A673 (cell line): Measurements from ENCODE around the gene LRRC4B. TPM values are rescaled to one million over a fixed set of nuclear protein-coding genes. Genes with fewer than 3 reads are reported as not detected.
A peak's percentile ranks its signal among the peaks of the same experiment; 100 is the strongest.
"Not testable (repeated sequence)": the region's sequence is repeated elsewhere in the genome, so short reads cannot be mapped to it uniquely, and the experiment has no call there.

Source experiments
- BruUV-seq: library from RNA; stranded (reverse); fragments of 400-500 nt; replicated peaks from 2 replicates; lab custom pipeline; 2021; lab: Mats Ljungman, UMichigan
- CTCF ChIA-PET: fragments of 300-600 bp; sonication (Branson Sonifier 250); formaldehyde crosslinking; loops from one replicate; lab custom pipeline; 2022; ENCODE audit warnings: antibody characterized with exemption; lab: Charles Lee
- POLR2A ChIA-PET: fragments of 300-600 bp; sonication (Branson Sonifier 250); formaldehyde crosslinking; loops from one replicate; lab custom pipeline; 2022; ENCODE audit warnings: antibody characterized with exemption; ENCODE audit not compliant: low non-redundant PET; lab: Charles Lee
- DNase-seq: peaks from one replicate; pipeline ENCODE4 v3.0.0-alpha.2; 2015; ENCODE audit warnings: low spot score
- H3K27ac ChIP-seq: fragments of 200-600 bp; sonication (generic); 2 replicates; pipeline ENCODE4 v1.5.1; 2016; ENCODE audit warnings: mixed run types, low read depth, mild to moderate bottlenecking, mixed read lengths, antibody characterized with exemption, low read length; ENCODE audit not compliant: poor library complexity, severe bottlenecking
- H3K27me3 ChIP-seq: fragments of 200-600 bp; sonication (generic); replicated peaks from 2 replicates; pipeline ENCODE4 v1.6.1; 2017; ENCODE audit warnings: mixed run types, low read depth, mild to moderate bottlenecking, mixed read lengths, antibody characterized with exemption, low read length; ENCODE audit not compliant: insufficient read depth, poor library complexity
- H3K36me3 ChIP-seq: fragments of 200-600 bp; sonication (generic); 2 replicates; pipeline ENCODE4 v1.6.1; 2016; ENCODE audit warnings: mixed run types, mild to moderate bottlenecking, mixed read lengths, antibody characterized with exemption, low read length; ENCODE audit not compliant: insufficient read depth, poor library complexity, severe bottlenecking
- H3K4me1 ChIP-seq: fragments of 200-600 bp; sonication (generic); 2 replicates; pipeline ENCODE4 v1.6.1; 2017; ENCODE audit warnings: mixed run types, mild to moderate bottlenecking, mixed read lengths, antibody characterized with exemption, low read length; ENCODE audit not compliant: insufficient read depth, poor library complexity, severe bottlenecking
- H3K4me3 ChIP-seq: fragments of 200-600 bp; sonication (generic); 2 replicates; pipeline ENCODE4 v1.5.1; 2016; ENCODE audit warnings: low read depth, mixed run types, mild to moderate bottlenecking, mixed read lengths, low read length; ENCODE audit not compliant: poor library complexity, severe bottlenecking
- H3K9me3 ChIP-seq: fragments of 200-600 bp; sonication (generic); 2 replicates; pipeline ENCODE4 v1.6.1; 2016; ENCODE audit warnings: mixed run types, low read depth, mild to moderate bottlenecking, mixed read lengths, antibody characterized with exemption, low read length; ENCODE audit not compliant: poor library complexity, severe bottlenecking
- CTCF ChIP-seq: fragments of 300-800, 200-600 bp; sonication (generic); conservative IDR thresholded peaks from 2 replicates; pipeline ENCODE4 v1.5.1; 2017; ENCODE audit warnings: low read depth, mild to moderate bottlenecking, antibody characterized with exemption, low read length, moderate library complexity, mixed read lengths
- EZH2 ChIP-seq: fragments of 200-600 bp; sonication (generic); IDR thresholded peaks from 2 replicates; pipeline ENCODE4 v1.6.1; 2017; ENCODE audit warnings: borderline replicate concordance, low read depth, mild to moderate bottlenecking, mixed read lengths, antibody characterized with exemption, low read length; ENCODE audit not compliant: poor library complexity, severe bottlenecking
- intact Hi-C: fragments of 100-400 bp; cut with micrococcal nuclease; formaldehyde crosslinking; loops from one replicate; pipeline ENCODE4 v1.10.0; 2022; ENCODE audit not compliant: unreplicated experiment
- total RNA-seq: library from RNA; stranded (reverse); gene quantifications from 2 replicates; pipeline ENCODE4 v1.2.3, GENCODE V29; 2021

Gene LRRC4B
- total RNA-seq, 1 experiment from 2014 or later, result 23.1 TPM

DNA sequence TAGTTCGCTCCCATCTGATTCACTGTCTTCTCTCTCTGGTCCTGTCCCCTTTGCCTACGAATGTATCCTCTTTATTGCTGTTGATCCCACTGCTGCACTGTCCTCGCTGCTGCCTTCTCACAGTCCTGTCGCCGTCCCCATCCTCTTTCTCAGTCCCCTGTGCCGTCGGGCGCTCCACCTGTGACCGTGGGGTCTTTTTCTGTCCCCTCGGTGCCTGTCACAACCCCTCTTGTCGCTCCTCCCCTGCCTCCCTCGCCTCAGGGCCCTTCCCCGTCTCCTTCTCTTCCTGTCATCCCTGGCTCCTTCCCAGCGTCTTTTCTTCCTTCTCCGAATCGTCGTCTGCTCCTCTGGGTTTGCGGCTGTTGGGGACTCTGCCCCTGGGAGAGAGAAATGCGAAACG, 39.2 kb upstream of the LRRC4B start:
- CTCF ChIA-PET, result interaction anchor here (0.6 to 1.5 kb wide), 6 partner anchors 20 to 315 kb away, joined by 3 to 11 read pairs (median 4); no protein-coding TSS in a partner anchor
- intact Hi-C loops, result loop anchor here (2.0 kb wide), 1 partner anchor 175 kb away; no protein-coding TSS in a partner anchor
- Histone ChIP-seq H3K4me1 (peaks cover 5% of the 10 kb centered on the region), H3K36me3 (no peaks in the 10 kb centered on the region), H3K27me3 (peaks cover under 1% of the 10 kb centered on the region), H3K4me3 (peak overlapping the region; percentile 38), H3K27ac (no peak overlapping the region), H3K9me3 (no peaks in the 10 kb centered on the region)
- DNase-seq, result no peak
- POLR2A ChIA-PET, result no interaction called here
- TF ChIP-seq CTCF, result no peak
- no peak for TF ChIP-seq EZH2
- no TSS peak for BruUV-seq

GRCh38 chr19:50606059-50606836, 38.0 kb upstream of the LRRC4B start:
- BruUV-seq, H3K4me3 ChIP-seq, H3K9me3 ChIP-seq, H3K27me3 ChIP-seq, CTCF ChIA-PET, H3K4me1 ChIP-seq, POLR2A ChIA-PET, H3K27ac ChIP-seq, H3K36me3 ChIP-seq: not testable (repeated sequence)
- peak; percentile 43 for TF ChIP-seq CTCF
- DNase-seq, result peak; percentile 15
- intact Hi-C loops, result loop anchor here (2.0 kb wide), 1 partner anchor 177 kb away; no protein-coding TSS in a partner anchor

GRCh38 chr19:50604264-50605073, 36.2 kb upstream of the LRRC4B start:
- TF ChIP-seq CTCF, result peak; percentile 45; the same call in 1 of the 2 replicates
- BruUV-seq, result not testable (repeated sequence)

More at GRCh38 chr19:50604264-50605073, 36.2 kb upstream of the LRRC4B start:
- H3K4me3 ChIP-seq, H3K4me1 ChIP-seq, H3K27me3 ChIP-seq, H3K9me3 ChIP-seq, H3K36me3 ChIP-seq, POLR2A ChIA-PET, DNase-seq, H3K27ac ChIP-seq, intact Hi-C loops: not testable (repeated sequence)
- CTCF ChIA-PET, result interaction anchor here (0.6 kb wide), 2 partner anchors 102 to 413 kb away, joined by 3 read pairs; no protein-coding TSS in a partner anchor
